HEK293 (cell line): ENCODE data around the gene KIAA0513.

Source experiments
- CTCF ChIA-PET: fragments of 350-600 bp; formaldehyde crosslinking; extraction: SDS; loops from one replicate; lab custom pipeline; 2021; ENCODE audit warnings: antibody characterized with exemption; lab: Yijun Ruan, JAX
- POLR2A ChIA-PET: fragments of 300-600 bp; formaldehyde crosslinking; extraction: SDS; loops from one replicate; lab custom pipeline; 2020; ENCODE audit warnings: antibody characterized with exemption, inconsistent platforms; lab: Yijun Ruan, JAX
- H3K27ac ChIP-seq: fragments of 200-500 bp; sonication (Bioruptor generic); 2 replicates; pipeline ENCODE4 v1.5.1; 2014; ENCODE audit warnings: low read depth, low read length, control low read depth, inconsistent platforms; ENCODE audit errors: extremely low read depth
- H3K36me3 ChIP-seq, 2 experiments: fragments of 200-500 bp in 1 of 2; sonication (Bioruptor generic) in 1 of 2; 1 replicate in 1 of 2; 2 replicates in 1 of 2; pipeline ENCODE4 v1.5.1; 2014 to 2017; ENCODE audit warnings: inconsistent platforms in 2 of 2, low read length in 2 of 2; ENCODE audit not compliant: control insufficient read depth in 2 of 2, insufficient read depth in 1 of 2
- H3K4me1 ChIP-seq: fragments of 200-500 bp; sonication (Bioruptor generic); 2 replicates; pipeline ENCODE4 v1.5.1; 2014; ENCODE audit warnings: mild to moderate bottlenecking, low read length, inconsistent platforms; ENCODE audit not compliant: control insufficient read depth, insufficient read depth
- H3K4me3 ChIP-seq: 2 replicates; pipeline ENCODE4 v1.5.1; 2011; ENCODE audit warnings: low read depth, mild to moderate bottlenecking, control low read depth, low read length, moderate library complexity
- H3K9me3 ChIP-seq: fragments of 200-500 bp; sonication (Bioruptor generic); 2 replicates; pipeline ENCODE4 v1.5.1; 2014; ENCODE audit warnings: low read depth, low read length, inconsistent platforms; ENCODE audit not compliant: control insufficient read depth, insufficient read depth
- INSM2 ChIP-seq: fragments of 450-650 bp; formaldehyde crosslinking; IDR thresholded peaks from 2 replicates; pipeline ENCODE4 v1.5.1; 2016; ENCODE audit warnings: missing biosample characterization, missing genetic modification characterization
- ZBTB44 ChIP-seq: fragments of 450-650 bp; IDR thresholded peaks from 2 replicates; pipeline ENCODE4 v1.5.1; 2018; ENCODE audit warnings: missing biosample characterization, mild to moderate bottlenecking, missing genetic modification characterization
- ZEB2 ChIP-seq: fragments of 450-650 bp; formaldehyde crosslinking; IDR thresholded peaks from 2 replicates; pipeline ENCODE4 v1.5.1; 2016; ENCODE audit warnings: missing biosample characterization, missing genetic modification characterization
- ZFP41 ChIP-seq: fragments of 450-650 bp; formaldehyde crosslinking; IDR thresholded peaks from 2 replicates; pipeline ENCODE4 v1.5.1; 2016; ENCODE audit warnings: missing biosample characterization, missing genetic modification characterization, borderline replicate concordance
- ZNF10 ChIP-seq: fragments of 450-650 bp; formaldehyde crosslinking; IDR thresholded peaks from 2 replicates; pipeline ENCODE4 v1.5.1; 2017; ENCODE audit warnings: missing biosample characterization, missing genetic modification characterization
- ZNF138 ChIP-seq: fragments of 450-650 bp; formaldehyde crosslinking; IDR thresholded peaks from 2 replicates; pipeline ENCODE4 v1.5.1; 2016; ENCODE audit warnings: missing biosample characterization, missing genetic modification characterization, borderline replicate concordance
- ZNF140 ChIP-seq: fragments of 450-650 bp; formaldehyde crosslinking; IDR thresholded peaks from 2 replicates; pipeline ENCODE4 v1.5.1; 2016; ENCODE audit warnings: missing biosample characterization, missing genetic modification characterization
- ZNF146 ChIP-seq: fragments of 450-650 bp; formaldehyde crosslinking; IDR thresholded peaks from 2 replicates; pipeline ENCODE4 v1.5.1; 2016; ENCODE audit warnings: missing biosample characterization, missing genetic modification characterization
- ZNF16 ChIP-seq: fragments of 450-650 bp; formaldehyde crosslinking; IDR thresholded peaks from 2 replicates; pipeline ENCODE4 v1.5.1; 2016; ENCODE audit warnings: low read depth, missing biosample characterization, missing genetic modification characterization
- ZNF174 ChIP-seq: fragments of 450-650 bp; formaldehyde crosslinking; IDR thresholded peaks from 2 replicates; pipeline ENCODE4 v1.5.0; 2017; ENCODE audit warnings: missing biosample characterization, mild to moderate bottlenecking, missing genetic modification characterization
- ZNF24 ChIP-seq: fragments of 450-650 bp; formaldehyde crosslinking; IDR thresholded peaks from 2 replicates; pipeline ENCODE4 v1.5.1; 2016; ENCODE audit warnings: missing biosample characterization, missing genetic modification characterization
- ZNF266 ChIP-seq: fragments of 450-650 bp; formaldehyde crosslinking; IDR thresholded peaks from 2 replicates; pipeline ENCODE4 v1.5.1; 2016; ENCODE audit warnings: missing biosample characterization, missing genetic modification characterization, low read depth
- ZNF274 ChIP-seq, 2 experiments: fragments of 200-500 bp in 1 of 2; fragments of 450-650 bp in 1 of 2; sonication (Bioruptor generic) in 1 of 2; formaldehyde crosslinking in 1 of 2; IDR thresholded peaks; 2 replicates each; pipeline versions ENCODE4 v1.5.1 to v1.6.1; 2014 to 2016; ENCODE audit warnings: borderline replicate concordance in 1 of 2, inconsistent platforms in 1 of 2, low read length in 1 of 2, missing biosample characterization in 1 of 2, missing genetic modification characterization in 1 of 2
- ZNF341 ChIP-seq: fragments of 450-650 bp; formaldehyde crosslinking; IDR thresholded peaks from 2 replicates; pipeline ENCODE4; 2016; ENCODE audit warnings: low read depth, missing biosample characterization, missing genetic modification characterization
- ZNF423 ChIP-seq: fragments of 450-650 bp; formaldehyde crosslinking; IDR thresholded peaks from 2 replicates; pipeline ENCODE4 v1.5.1; 2016; ENCODE audit warnings: missing biosample characterization, missing genetic modification characterization
- ZNF580 ChIP-seq: fragments of 450-650 bp; formaldehyde crosslinking; IDR thresholded peaks from 2 replicates; pipeline ENCODE4 v1.5.1; 2016; ENCODE audit warnings: missing biosample characterization, missing genetic modification characterization
- ZNF596 ChIP-seq: fragments of 450-650 bp; IDR thresholded peaks from 2 replicates; pipeline ENCODE4 v1.5.0; 2018; ENCODE audit warnings: missing biosample characterization, mild to moderate bottlenecking, missing genetic modification characterization, moderate library complexity
- ZNF600 ChIP-seq: fragments of 450-650 bp; formaldehyde crosslinking; IDR thresholded peaks from 2 replicates; pipeline ENCODE4 v1.5.1; 2016; ENCODE audit warnings: missing biosample characterization, missing genetic modification characterization
- ZNF639 ChIP-seq: fragments of 450-650 bp; formaldehyde crosslinking; IDR thresholded peaks from 2 replicates; pipeline ENCODE4 v1.5.1; 2016; ENCODE audit warnings: missing biosample characterization, missing genetic modification characterization
- ZNF664 ChIP-seq: fragments of 450-650 bp; formaldehyde crosslinking; IDR thresholded peaks from 2 replicates; pipeline ENCODE4 v1.5.1; 2016; ENCODE audit warnings: missing biosample characterization, missing genetic modification characterization
- ZNF792 ChIP-seq: fragments of 450-650 bp; formaldehyde crosslinking; IDR thresholded peaks from 2 replicates; pipeline ENCODE4 v1.5.1; 2016; ENCODE audit warnings: missing biosample characterization, missing genetic modification characterization
- ZSCAN30 ChIP-seq: fragments of 450-650 bp; IDR thresholded peaks from 2 replicates; pipeline ENCODE4 v1.5.1; 2018; ENCODE audit warnings: missing biosample characterization, mild to moderate bottlenecking, missing genetic modification characterization, moderate library complexity
- TF ChIP-seq, protein P1 (sequence below): fragments of 450-650 bp; formaldehyde crosslinking; IDR thresholded peaks from 2 replicates; pipeline ENCODE4 v1.5.1; 2017; ENCODE audit warnings: missing biosample characterization, mild to moderate bottlenecking, missing genetic modification characterization, moderate library complexity
- TF ChIP-seq, protein P2 (sequence below): fragments of 450-650 bp; formaldehyde crosslinking; IDR thresholded peaks from 2 replicates; pipeline ENCODE4 v1.5.1; 2017; ENCODE audit warnings: missing biosample characterization, missing genetic modification characterization

The KIAA0513 gene

GRCh38 chr16:85124636-85125346 lies 97.2 kb downstream of the KIAA0513 start:
- Histone ChIP-seq H3K4me3 (no peak overlapping the region), H3K27ac (no peak overlapping the region), H3K4me1 (peaks cover 4% of the 10 kb centered on the region), H3K9me3 (no peaks in the 10 kb centered on the region), H3K36me3 (no peaks in the 10 kb centered on the region)
- ChIA-PET POLR2A (no interaction called here), CTCF (interaction anchor here (6.8 kb wide), 1 partner anchor 10 kb away, joined by 38 read pairs; no protein-coding TSS in a partner anchor)
- TF ChIP-seq ZEB2 (tag by site-specific recombination) = no peak
- no peak for TF ChIP-seq ZNF274 (IDR thresholded peaks at IDR 0.05; ENCODE audit: low read length)
- TF ChIP-seq ZNF274 (tag by site-specific recombination; IDR thresholded peaks at IDR 0.05; ENCODE audit: borderline replicate concordance) = no peak
- TF ChIP-seq ZNF423 = no peak
- no peak for TF ChIP-seq ZNF639 (tag by site-specific recombination)
- 0 out of 2 replicates have a peak, but pooled peaks have one; percentile 51 for TF ChIP-seq ZNF580 (tag by site-specific recombination)
- TF ChIP-seq, protein P1, sequence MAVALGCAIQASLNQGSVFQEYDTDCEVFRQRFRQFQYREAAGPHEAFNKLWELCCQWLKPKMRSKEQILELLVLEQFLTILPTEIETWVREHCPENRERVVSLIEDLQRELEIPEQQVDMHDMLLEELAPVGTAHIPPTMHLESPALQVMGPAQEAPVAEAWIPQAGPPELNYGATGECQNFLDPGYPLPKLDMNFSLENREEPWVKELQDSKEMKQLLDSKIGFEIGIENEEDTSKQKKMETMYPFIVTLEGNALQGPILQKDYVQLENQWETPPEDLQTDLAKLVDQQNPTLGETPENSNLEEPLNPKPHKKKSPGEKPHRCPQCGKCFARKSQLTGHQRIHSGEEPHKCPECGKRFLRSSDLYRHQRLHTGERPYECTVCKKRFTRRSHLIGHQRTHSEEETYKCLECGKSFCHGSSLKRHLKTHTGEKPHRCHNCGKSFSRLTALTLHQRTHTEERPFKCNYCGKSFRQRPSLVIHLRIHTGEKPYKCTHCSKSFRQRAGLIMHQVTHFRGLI (tag by site-specific recombination) = no peak
- no peak for TF ChIP-seq ZNF266 (tag by site-specific recombination)
- peak; percentile 95 for TF ChIP-seq ZNF146 (tag by site-specific recombination)
- TF ChIP-seq ZNF10 (tag by site-specific recombination) = no peak
- no peak for TF ChIP-seq ZNF16 (tag by site-specific recombination)
- no peak for TF ChIP-seq ZNF138 (tag by site-specific recombination)
- no peak for TF ChIP-seq ZNF174 (tag by site-specific recombination)
- TF ChIP-seq ZNF24 (tag by site-specific recombination) = no peak
- no peak for TF ChIP-seq INSM2 (tag by site-specific recombination)
- TF ChIP-seq ZNF596 (tag by site-specific recombination) = no peak
- TF ChIP-seq, protein P2, sequence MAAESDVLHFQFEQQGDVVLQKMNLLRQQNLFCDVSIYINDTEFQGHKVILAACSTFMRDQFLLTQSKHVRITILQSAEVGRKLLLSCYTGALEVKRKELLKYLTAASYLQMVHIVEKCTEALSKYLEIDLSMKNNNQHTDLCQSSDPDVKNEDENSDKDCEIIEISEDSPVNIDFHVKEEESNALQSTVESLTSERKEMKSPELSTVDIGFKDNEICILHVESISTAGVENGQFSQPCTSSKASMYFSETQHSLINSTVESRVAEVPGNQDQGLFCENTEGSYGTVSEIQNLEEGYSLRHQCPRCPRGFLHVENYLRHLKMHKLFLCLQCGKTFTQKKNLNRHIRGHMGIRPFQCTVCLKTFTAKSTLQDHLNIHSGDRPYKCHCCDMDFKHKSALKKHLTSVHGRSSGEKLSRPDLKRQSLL (tag by site-specific recombination) = no peak

DNA sequence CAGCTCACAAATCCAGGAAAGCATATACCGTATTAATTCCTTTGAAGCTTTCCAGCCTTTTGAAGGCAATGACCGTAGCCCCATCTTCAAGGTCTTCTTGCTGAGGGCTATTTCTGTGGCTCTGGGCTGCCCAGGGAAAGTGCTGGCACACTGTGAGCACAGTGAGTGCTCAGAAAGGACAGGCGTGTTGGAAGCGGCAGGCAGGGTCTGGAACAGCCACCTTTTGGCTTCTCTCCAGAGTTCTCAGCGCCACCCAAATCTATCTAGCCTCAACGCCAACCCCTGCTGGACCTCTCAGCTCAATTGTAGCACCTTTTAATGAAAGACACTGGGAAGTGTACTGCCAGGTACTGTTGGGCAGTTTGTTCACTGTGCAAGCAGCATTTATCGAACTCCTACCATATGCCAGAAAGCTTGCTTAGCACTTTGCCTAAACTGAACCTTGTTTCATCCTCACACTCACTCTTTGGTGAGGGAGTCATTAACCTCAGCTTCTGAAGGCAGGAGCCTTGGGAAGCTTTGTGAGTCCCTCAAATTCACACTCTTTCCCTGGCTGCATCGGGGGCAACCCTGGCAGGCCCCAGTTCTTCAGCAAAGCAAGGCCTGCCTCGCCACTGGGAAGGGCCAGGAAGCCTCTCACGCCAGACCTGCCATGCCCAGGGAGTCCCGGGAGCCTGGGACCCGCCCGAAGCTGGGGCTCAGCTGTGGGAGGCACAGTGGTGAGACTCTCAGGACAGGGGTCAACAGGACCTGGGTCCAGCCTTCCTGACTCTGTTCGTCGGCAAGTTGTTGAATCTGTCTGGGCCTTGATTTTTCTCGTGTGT lies 98.2 kb downstream of the KIAA0513 start:
- Histone ChIP-seq H3K36me3 (no peaks in the 10 kb centered on the region), H3K4me1 (peaks cover 4% of the 10 kb centered on the region), H3K9me3 (no peaks in the 10 kb centered on the region), H3K27ac (no peak overlapping the region), H3K4me3 (no peak overlapping the region)
- ChIA-PET CTCF (interaction anchor here (0.5 to 6.8 kb wide), 5 partner anchors 11 to 615 kb away, joined by 3 to 38 read pairs (median 3); no protein-coding TSS in a partner anchor), POLR2A (no interaction called here)
- TF ChIP-seq ZNF140 (no peak), ZBTB44 (no peak), ZSCAN30 (tag by site-specific recombination) (no peak), ZNF341 (tag by site-specific recombination) (peak; percentile 48), ZNF600 (tag by site-specific recombination) (peak; percentile 92), ZFP41 (tag by site-specific recombination) (no peak), ZNF792 (tag by site-specific recombination) (0 out of 2 replicates have a peak, but pooled peaks have one; percentile 59), ZNF664 (peak; percentile 82)
